ENCODE measurements around the gene ACVR2B.

The ACVR2B gene

GRCh38 chr3:38534180-38534579, 80.5 kb downstream of the ACVR2B start:
- DNase-seq, result no peak

- DNase-seq, result no peak
Observed at GRCh38 chr3:38534604-38535003, 80.9 kb downstream of the ACVR2B start.

GRCh38 chr3:38536671-38537070, 83.0 kb downstream of the ACVR2B start:
- DNase-seq, result no peak

- no peak for DNase-seq
Observed at GRCh38 chr3:38538773-38539353, 85.2 kb downstream of the ACVR2B start.

GRCh38 chr3:38541806-38542205, 88.1 kb downstream of the ACVR2B start:
- no peak for DNase-seq
